Kidney epithelial cell (primary cell): Measurements from ENCODE around the gene GMPR. TPM values are rescaled to one million over a fixed set of nuclear protein-coding genes. Genes with fewer than 3 reads are reported as not detected.
A peak's percentile ranks its signal among the peaks of the same experiment; 100 is the strongest.

Experiments
- DNase-seq: peaks from one replicate; pipeline ENCODE4 v3.0.0-alpha.2; 2010; ENCODE audit warnings: low read depth
- H3K27me3 ChIP-seq: 2 replicates; pipeline ENCODE4 v1.6.0; 2011; ENCODE audit warnings: low read length; ENCODE audit not compliant: control insufficient read depth, insufficient read depth
- H3K36me3 ChIP-seq: 2 replicates; pipeline ENCODE4 v1.5.1; 2011; ENCODE audit warnings: low read length; ENCODE audit not compliant: control insufficient read depth, insufficient read depth
- H3K4me3 ChIP-seq: 2 replicates; pipeline ENCODE4 v1.5.1; 2011; ENCODE audit warnings: low read depth, mild to moderate bottlenecking, control low read depth, low read length
- CTCF ChIP-seq: IDR thresholded peaks from 2 replicates; pipeline ENCODE4 v1.5.1; 2011; ENCODE audit warnings: mild to moderate bottlenecking, moderate library complexity, low read length, control low read depth, inconsistent platforms; ENCODE audit not compliant: insufficient read depth, poor library complexity, severe bottlenecking
- total RNA-seq: library from RNA; depleted of rRNA; stranded (reverse); fragments of >200 nt; gene quantifications from 2 replicates; pipeline ENCODE4 v1.2.3, GENCODE V29; 2015

GMPR gene
- total RNA-seq, 1 donor from 2014 or later, result 2.5 TPM

- no peak for DNase-seq
- no peak for TF ChIP-seq CTCF
- H3K27me3 ChIP-seq, result no peaks in the 10 kb centered on the region
- H3K36me3 ChIP-seq, result no peaks in the 10 kb centered on the region
- no peak overlapping the region for H3K4me3 ChIP-seq
Measured at GRCh38 chr6:16284472-16284871, 46.1 kb downstream of the GMPR start.

- no peak for TF ChIP-seq CTCF
- no peak overlapping the region for H3K4me3 ChIP-seq
- H3K36me3 ChIP-seq, result no peaks in the 10 kb centered on the region
- no peaks in the 10 kb centered on the region for H3K27me3 ChIP-seq
- DNase-seq, result no peak
Measured at GRCh38 chr6:16285467-16286150, 47.2 kb downstream of the GMPR start.

- Histone ChIP-seq H3K27me3 (no peaks in the 10 kb centered on the region), H3K4me3 (no peak overlapping the region), H3K36me3 (no peaks in the 10 kb centered on the region)
- TF ChIP-seq CTCF, result peak; percentile 90
- no peak for DNase-seq
Measured at GRCh38 chr6:16286151-16286522, 47.8 kb downstream of the GMPR start.

GRCh38 chr6:16288163-16288562 is 49.8 kb downstream of the GMPR start:
- Histone ChIP-seq H3K27me3 (no peaks in the 10 kb centered on the region), H3K4me3 (no peak overlapping the region), H3K36me3 (no peaks in the 10 kb centered on the region)
- TF ChIP-seq CTCF, result no peak
- no peak for DNase-seq

GRCh38 chr6:16291739-16292138 is 53.4 kb downstream of the GMPR start:
- no peak for DNase-seq
- Histone ChIP-seq H3K27me3 (no peaks in the 10 kb centered on the region), H3K36me3 (no peaks in the 10 kb centered on the region), H3K4me3 (no peak overlapping the region)
- no peak for TF ChIP-seq CTCF

- no peak for TF ChIP-seq CTCF
- no peaks in the 10 kb centered on the region for H3K27me3 ChIP-seq
- H3K4me3 ChIP-seq, result no peak overlapping the region
- no peak for DNase-seq
- no peaks in the 10 kb centered on the region for H3K36me3 ChIP-seq
Measured at GRCh38 chr6:16292432-16292831, 54.0 kb downstream of the GMPR start.
